Measurements from ENCODE around the gene CARD11.

Gene CARD11

DNA sequence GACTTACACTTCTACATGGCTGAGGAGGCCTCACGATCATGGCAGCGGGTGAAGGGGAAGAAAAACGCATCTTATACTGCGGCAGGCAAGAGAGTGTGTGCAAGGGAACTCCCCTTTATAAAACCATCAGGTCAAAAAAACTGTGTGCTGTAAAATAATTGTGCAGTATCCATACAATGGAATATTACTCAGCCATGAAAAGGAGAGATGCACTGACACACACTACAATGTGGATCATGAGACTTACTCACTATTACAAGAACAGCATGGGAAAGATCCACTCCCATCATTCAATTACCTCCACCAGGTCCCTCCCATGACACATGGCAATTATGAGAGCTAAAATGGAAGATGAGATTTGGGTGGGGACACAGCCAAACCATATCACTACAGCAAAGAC, 27.2 kb upstream of the CARD11 start:
- no peak overlapping the region for H3K4me2 ChIP-seq (ENCODE audit: low read depth, low read length, poor library complexity, severe bottlenecking)
- H3K4me3 ChIP-seq (ENCODE audit: low read length, poor library complexity, severe bottlenecking), result no peak overlapping the region
- no peaks in the 10 kb centered on the region for H3F3A ChIP-seq (ENCODE audit: low read depth)
- no peaks in the 10 kb centered on the region for H3K9me2 ChIP-seq (replicated peaks; ENCODE audit: low read depth, low read length)
- H3K4me1 ChIP-seq (ENCODE audit: insufficient read depth, low read length, poor library complexity, severe bottlenecking), result peaks cover 42% of the 10 kb centered on the region
- H3K9ac ChIP-seq (ENCODE audit: low read depth, low read length, poor library complexity, severe bottlenecking), result no peak overlapping the region
- H4K20me1 ChIP-seq (ENCODE audit: insufficient read depth, low read length, poor library complexity, severe bottlenecking), result no peaks in the 10 kb centered on the region
- TF ChIP-seq EZH2phosphoT487 (IDR thresholded peaks at IDR 0.05; ENCODE audit: borderline replicate concordance) (no peak), CTCF (conservative IDR thresholded peaks at IDR 0.05; ENCODE audit: low read length) (no peak)
- H3K27me3 ChIP-seq (ENCODE audit: insufficient read depth, low read length, poor library complexity, severe bottlenecking), result no peaks in the 10 kb centered on the region
- 0 out of 2 replicates have a peak, but pooled peaks cover 5% of the 10 kb centered on the region for H3K9me3 ChIP-seq (ENCODE audit: insufficient read depth, low read depth, low read length)
- H3K36me3 ChIP-seq (ENCODE audit: insufficient read depth, low read length), result no peaks in the 10 kb centered on the region
- no peaks in the 10 kb centered on the region for H3K79me2 ChIP-seq (ENCODE audit: insufficient read depth, low read length)
- no peak overlapping the region for H2AFZ ChIP-seq (ENCODE audit: low read length)

DNA sequence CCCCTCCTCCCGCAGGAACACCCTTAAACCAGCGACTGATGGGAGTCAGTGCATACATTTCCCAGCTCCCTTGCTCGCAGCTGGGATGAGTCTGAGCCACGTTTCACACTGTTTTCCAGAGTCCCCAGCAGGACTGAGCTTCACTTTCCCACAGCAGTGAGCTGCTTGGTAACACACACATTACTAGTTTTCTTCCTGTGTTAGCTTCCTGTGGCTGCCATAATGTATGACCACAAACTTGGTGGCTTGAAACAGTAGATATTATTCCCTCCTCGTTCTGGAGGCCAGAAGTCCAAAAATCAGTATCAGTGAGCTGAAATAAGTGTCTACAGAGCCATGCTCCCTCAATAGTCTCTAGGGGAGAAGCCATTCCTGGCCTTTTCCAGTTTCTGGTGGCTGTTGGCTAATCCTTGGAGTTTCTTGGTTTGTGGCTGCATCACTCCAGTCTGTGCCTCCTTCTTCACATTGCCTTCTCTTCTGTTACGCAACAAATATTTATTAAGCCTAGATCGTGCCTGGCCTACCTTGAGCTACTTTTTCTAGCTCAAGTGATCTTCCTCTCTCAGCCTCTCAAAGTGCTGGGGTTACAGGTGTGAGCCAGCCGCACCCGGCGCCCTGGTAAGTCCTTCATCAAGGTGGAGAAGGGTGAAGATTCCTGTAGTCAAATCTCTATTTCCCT, 26.2 kb upstream of the CARD11 start:
- TF ChIP-seq CTCF (conservative IDR thresholded peaks at IDR 0.05; ENCODE audit: low read length) (no peak), EZH2phosphoT487 (IDR thresholded peaks at IDR 0.05; ENCODE audit: borderline replicate concordance) (no peak)
- H2AFZ ChIP-seq (ENCODE audit: low read length), result peak overlapping the region; percentile 76
- H3K9me2 ChIP-seq (replicated peaks; ENCODE audit: low read depth, low read length), result no peaks in the 10 kb centered on the region

GRCh38 chr7:3068530-3068929, 24.9 kb upstream of the CARD11 start:
- peak overlapping the region; percentile 67 for H3K4me2 ChIP-seq (ENCODE audit: low read depth, low read length, poor library complexity, severe bottlenecking)
- peak overlapping the region; percentile 37 for H3K9ac ChIP-seq (ENCODE audit: low read depth, low read length, poor library complexity, severe bottlenecking)
- no peak for TF ChIP-seq EZH2phosphoT487 (IDR thresholded peaks at IDR 0.05; ENCODE audit: borderline replicate concordance)
- TF ChIP-seq CTCF (conservative IDR thresholded peaks at IDR 0.05; ENCODE audit: low read length), result no peak
- H4K20me1 ChIP-seq (ENCODE audit: insufficient read depth, low read length, poor library complexity, severe bottlenecking), result no peaks in the 10 kb centered on the region
- no peaks in the 10 kb centered on the region for H3K9me2 ChIP-seq (replicated peaks; ENCODE audit: low read depth, low read length)
- no peak overlapping the region for H3K4me3 ChIP-seq (ENCODE audit: low read length, poor library complexity, severe bottlenecking)
- H3K27me3 ChIP-seq (ENCODE audit: insufficient read depth, low read length, poor library complexity, severe bottlenecking), result no peaks in the 10 kb centered on the region
- H3K36me3 ChIP-seq (ENCODE audit: insufficient read depth, low read length), result no peaks in the 10 kb centered on the region
- H2AFZ ChIP-seq (ENCODE audit: low read length), result peak overlapping the region; percentile 45; the same call in 1 of the 2 replicates
- peaks cover 52% of the 10 kb centered on the region for H3K4me1 ChIP-seq (ENCODE audit: insufficient read depth, low read length, poor library complexity, severe bottlenecking)
- no peaks in the 10 kb centered on the region for H3F3A ChIP-seq (ENCODE audit: low read depth)
- no peaks in the 10 kb centered on the region for H3K79me2 ChIP-seq (ENCODE audit: insufficient read depth, low read length)
- H3K9me3 ChIP-seq (ENCODE audit: insufficient read depth, low read depth, low read length), result 0 out of 2 replicates have a peak, but pooled peaks cover 5% of the 10 kb centered on the region

More for the DNA sequence above, 26.2 kb upstream of the CARD11 start:
- H3K4me1 ChIP-seq (ENCODE audit: insufficient read depth, low read length, poor library complexity, severe bottlenecking), result peaks cover 52% of the 10 kb centered on the region
- no peaks in the 10 kb centered on the region for H3F3A ChIP-seq (ENCODE audit: low read depth)
- H3K4me2 ChIP-seq (ENCODE audit: low read depth, low read length, poor library complexity, severe bottlenecking), result peak overlapping the region; percentile 67
- no peaks in the 10 kb centered on the region for H3K27me3 ChIP-seq (ENCODE audit: insufficient read depth, low read length, poor library complexity, severe bottlenecking)
- H3K9me3 ChIP-seq (ENCODE audit: insufficient read depth, low read depth, low read length), result 0 out of 2 replicates have a peak, but pooled peaks cover 5% of the 10 kb centered on the region
- peak overlapping the region; percentile 51 for H3K4me3 ChIP-seq (ENCODE audit: low read length, poor library complexity, severe bottlenecking)
- H4K20me1 ChIP-seq (ENCODE audit: insufficient read depth, low read length, poor library complexity, severe bottlenecking), result no peaks in the 10 kb centered on the region
- no peaks in the 10 kb centered on the region for H3K36me3 ChIP-seq (ENCODE audit: insufficient read depth, low read length)
- H3K9ac ChIP-seq (ENCODE audit: low read depth, low read length, poor library complexity, severe bottlenecking), result peak overlapping the region; percentile 37
- no peaks in the 10 kb centered on the region for H3K79me2 ChIP-seq (ENCODE audit: insufficient read depth, low read length)
